Measurements from ENCODE around the gene GSE1. TPM values are rescaled to one million over a fixed set of nuclear protein-coding genes. Genes with fewer than 3 reads are reported as not detected.

Gene GSE1
- total and polyA plus RNA-seq, 2 of the 13 experiments (the other 11 are each of a cell fraction or from before 2014, with no cell fraction given) = 16.1 to 31.2 TPM

GRCh38 chr16:85563515-85564276, 49.4 kb upstream of the GSE1 start (continued):
- TF ChIP-seq CEBPZ (IDR thresholded peaks at IDR 0.05; ENCODE audit: low read length) (no peak), ZBTB8A (CRISPR knock-in tag; IDR thresholded peaks at IDR 0.05; ENCODE audit: borderline replicate concordance, low read depth) (no peak), ETV6 (CRISPR knock-in tag; conservative IDR thresholded peaks at IDR 0.05) (0 out of 2 replicates have a peak, but pooled peaks have one; percentile 37), ZNF292 (CRISPR knock-in tag; IDR thresholded peaks at IDR 0.05; ENCODE audit: borderline replicate concordance, low read depth) (no peak), ZNF781 (CRISPR knock-in tag; IDR thresholded peaks at IDR 0.05; ENCODE audit: borderline replicate concordance, not compliant biosample characterization) (no peak), ARNTL (CRISPR knock-in tag; IDR thresholded peaks at IDR 0.05) (peak; percentile 95), HIC2 (CRISPR knock-in tag; IDR thresholded peaks at IDR 0.05; ENCODE audit: low read depth) (peak; percentile 92), PLRG1 (conservative IDR thresholded peaks at IDR 0.05) (no peak), CENPT (CRISPR knock-in tag; IDR thresholded peaks at IDR 0.05; ENCODE audit: low read depth) (no peak), SRF (IDR thresholded peaks at IDR 0.05; ENCODE audit: low read depth, low read length) (peak; percentile 43; the same call in 1 of the 2 replicates), SNAI1 (CRISPR knock-in tag; IDR thresholded peaks at IDR 0.05; ENCODE audit: borderline replicate concordance) (no peak), NCOR1 (IDR thresholded peaks at IDR 0.05; ENCODE audit: borderline replicate concordance, low read length) (peak; percentile 82), NRL (CRISPR knock-in tag; IDR thresholded peaks at IDR 0.05; ENCODE audit: borderline replicate concordance) (no peak; the same call in 1 of the 2 replicates), ZNF318 (CRISPR knock-in tag; IDR thresholded peaks at IDR 0.05) (peak; percentile 89), MLLT10 (CRISPR knock-in tag; IDR thresholded peaks at IDR 0.05) (no peak)
